HG03039 (cell line): Measurements from ENCODE around the gene TAF15.

Experiments
- ATAC-seq: cut with Tn5 transposase; IDR thresholded peaks from one replicate; pipeline ENCODE4 v1.9.1; 2021; ENCODE audit warnings: mild to moderate bottlenecking, moderate library complexity; ENCODE audit not compliant: unreplicated experiment

Gene TAF15

GRCh38 chr17:35817196-35817595 lies 7.9 kb downstream of the TAF15 start:
- ATAC-seq = no peak

DNA sequence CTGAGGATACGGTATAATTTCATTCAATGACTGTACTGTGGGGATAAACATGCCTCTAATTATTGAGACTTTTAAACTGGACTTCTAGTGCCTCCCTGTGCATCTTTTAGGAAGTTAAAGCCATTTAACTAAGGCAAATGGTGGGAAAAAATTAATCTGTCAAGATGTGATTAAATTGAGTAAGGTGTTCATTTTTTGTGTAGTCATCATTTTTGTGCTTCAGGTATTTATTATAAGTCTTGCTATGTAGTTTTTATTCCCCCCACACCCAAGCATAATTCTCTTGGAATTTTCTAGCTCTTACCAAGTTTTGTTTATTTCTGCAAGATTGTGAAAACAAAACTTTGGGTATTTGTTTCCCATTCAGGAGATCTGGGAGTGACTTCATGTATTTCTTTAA lies 10.2 kb downstream of the TAF15 start:
- ATAC-seq = no peak

DNA sequence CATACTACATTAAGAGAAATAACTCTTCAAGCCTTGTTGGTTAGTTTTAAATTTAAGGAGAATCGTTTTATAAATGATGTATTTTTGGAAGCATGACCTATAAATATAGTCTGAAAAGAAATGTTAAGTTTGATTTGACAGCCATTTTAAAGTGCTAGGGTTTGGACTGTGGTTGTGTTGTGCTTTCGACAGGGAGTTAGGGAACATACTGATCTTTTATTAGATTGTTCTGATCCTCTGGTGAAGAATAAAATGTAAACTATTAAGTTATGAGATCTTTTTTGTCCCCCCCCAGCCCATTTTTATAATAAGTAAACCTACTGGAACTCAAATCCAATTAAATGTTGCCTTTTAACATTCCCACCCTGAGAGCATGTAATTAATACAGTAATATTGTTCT lies 12.0 kb downstream of the TAF15 start:
- ATAC-seq = no peak

- ATAC-seq = no peak
Observed at GRCh38 chr17:35825206-35825605, 15.9 kb downstream of the TAF15 start.

DNA sequence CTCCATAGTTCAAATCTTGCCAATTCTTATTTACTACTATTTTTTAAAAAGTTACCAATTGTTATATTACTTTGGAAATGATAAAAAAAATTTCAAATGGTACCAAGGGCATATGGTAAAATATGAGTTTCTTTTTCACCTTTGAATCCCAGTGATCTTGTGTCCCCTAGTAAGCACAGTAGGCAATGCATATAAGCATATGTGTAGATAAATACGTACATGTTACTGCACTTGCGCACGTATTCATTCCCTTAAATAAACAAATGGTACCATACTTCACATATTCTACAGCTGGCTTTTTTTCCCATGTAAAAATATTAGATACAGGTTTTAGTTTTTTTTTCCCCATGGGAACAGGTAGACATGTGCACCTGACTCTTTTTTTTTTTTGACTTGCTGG lies 31.8 kb downstream of the TAF15 start:
- no peak for ATAC-seq

- ATAC-seq = no peak
Observed at GRCh38 chr17:35841505-35841904, 32.2 kb downstream of the TAF15 start.

- ATAC-seq = no peak
Observed at GRCh38 chr17:35842239-35842638, 33.0 kb downstream of the TAF15 start.

- ATAC-seq = no peak
Observed at GRCh38 chr17:35843698-35844097, 34.4 kb downstream of the TAF15 start.

GRCh38 chr17:35844547-35844946 lies 35.3 kb downstream of the TAF15 start:
- no peak for ATAC-seq

GRCh38 chr17:35846055-35846809 lies 36.9 kb downstream of the TAF15 start:
- ATAC-seq = no peak

DNA sequence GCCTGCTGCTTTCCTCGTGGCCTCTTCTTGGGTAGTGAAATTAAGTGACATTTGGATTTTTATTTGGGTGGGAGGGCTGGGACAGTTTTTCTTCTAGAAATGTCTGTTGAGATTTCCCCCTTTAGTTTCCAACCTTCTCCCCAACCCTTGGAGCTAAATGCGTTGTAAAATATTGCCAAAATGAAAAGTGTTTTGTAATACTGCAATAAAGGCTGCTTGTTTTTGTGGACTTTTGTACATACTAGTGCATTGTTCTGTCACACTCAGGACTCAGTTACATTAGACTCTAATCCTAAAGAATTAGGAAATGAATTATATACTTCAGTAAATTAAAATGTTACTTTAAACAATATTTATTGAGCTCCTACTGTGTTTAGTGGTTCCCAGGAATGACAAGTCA lies 37.7 kb downstream of the TAF15 start:
- no peak for ATAC-seq

- ATAC-seq = no peak
Observed at GRCh38 chr17:35847633-35848373, 38.5 kb downstream of the TAF15 start.

GRCh38 chr17:35849469-35850348 lies 40.4 kb downstream of the TAF15 start:
- no peak for ATAC-seq

GRCh38 chr17:35855965-35856364 lies 46.7 kb downstream of the TAF15 start:
- no peak for ATAC-seq

GRCh38 chr17:35856603-35857002 lies 47.3 kb downstream of the TAF15 start:
- ATAC-seq = no peak

GRCh38 chr17:35864853-35865252 lies 55.6 kb downstream of the TAF15 start:
- ATAC-seq = no peak

DNA sequence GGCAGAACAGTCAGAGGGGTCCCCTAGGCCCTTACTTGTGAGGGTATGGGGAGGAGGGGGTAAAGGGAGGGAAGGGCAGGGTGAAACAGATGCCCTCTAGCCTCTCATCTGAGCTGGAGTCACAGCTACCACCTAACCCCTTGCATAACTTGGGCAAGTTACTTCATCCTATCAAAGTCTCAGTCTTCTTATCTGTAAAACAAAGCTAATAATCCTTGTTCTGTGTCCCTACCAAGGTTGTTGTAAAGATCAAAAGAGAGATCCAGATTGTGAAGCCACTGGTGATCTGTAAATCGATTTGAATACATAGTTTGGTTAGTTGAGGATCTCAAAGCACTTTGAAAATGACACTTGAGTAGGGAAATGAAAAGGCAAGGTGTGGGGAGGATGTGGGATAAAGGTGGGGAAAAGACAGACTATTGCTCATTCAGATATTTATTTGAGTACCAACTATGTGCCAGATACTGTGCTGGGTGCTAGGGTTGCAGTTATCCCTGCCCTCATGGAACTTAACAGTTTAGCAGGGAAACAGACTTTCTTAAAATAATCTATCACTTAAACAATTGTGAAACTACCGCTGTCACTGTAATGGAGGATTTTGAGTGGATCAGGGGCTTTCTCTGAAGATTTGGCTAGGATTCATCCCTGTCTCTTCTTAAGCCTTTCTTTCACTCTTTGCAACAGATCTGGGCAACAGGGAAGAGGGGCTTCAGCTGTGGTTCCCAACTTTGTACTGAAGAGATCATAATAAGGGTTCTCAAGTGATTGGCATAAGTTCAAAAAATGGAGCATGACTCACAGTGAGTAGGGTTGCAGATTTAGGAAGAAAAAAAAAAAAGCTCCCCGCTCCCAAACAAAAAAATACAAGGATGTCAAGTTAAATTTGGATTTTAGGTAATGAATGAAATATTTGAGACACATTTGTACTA lies 56.4 kb downstream of the TAF15 start:
- no peak for ATAC-seq

DNA sequence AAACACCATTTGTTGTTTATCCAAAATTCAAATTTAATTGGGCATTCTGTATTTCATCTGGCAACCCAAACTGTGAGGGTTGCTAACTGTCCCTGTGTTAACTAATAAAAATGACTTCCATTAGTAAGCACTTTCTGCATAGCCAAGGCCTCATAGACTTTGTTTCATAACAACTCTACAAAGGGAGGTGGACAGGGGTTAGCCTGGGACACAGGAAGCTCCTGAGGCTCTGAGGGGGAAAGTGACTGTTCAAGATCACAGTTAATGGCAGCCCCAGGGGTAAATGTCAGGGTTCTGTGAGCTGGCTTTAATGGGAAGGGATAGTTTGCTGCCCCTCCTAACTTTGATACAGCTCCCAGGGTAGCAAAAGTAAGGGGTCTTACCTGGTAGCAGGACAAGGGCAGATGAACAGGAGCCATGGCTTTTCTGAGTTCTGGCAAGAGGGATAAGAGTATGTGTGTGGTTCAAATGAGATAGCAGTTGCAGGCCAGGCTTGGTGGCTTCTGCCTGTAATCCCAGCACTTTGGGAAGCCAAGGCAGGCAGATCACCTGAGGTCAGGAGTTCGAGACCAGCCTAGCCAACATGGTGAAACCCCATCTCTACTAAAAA lies 57.2 kb downstream of the TAF15 start:
- no peak for ATAC-seq

GRCh38 chr17:35867574-35867973 lies 58.3 kb downstream of the TAF15 start:
- no peak for ATAC-seq

DNA sequence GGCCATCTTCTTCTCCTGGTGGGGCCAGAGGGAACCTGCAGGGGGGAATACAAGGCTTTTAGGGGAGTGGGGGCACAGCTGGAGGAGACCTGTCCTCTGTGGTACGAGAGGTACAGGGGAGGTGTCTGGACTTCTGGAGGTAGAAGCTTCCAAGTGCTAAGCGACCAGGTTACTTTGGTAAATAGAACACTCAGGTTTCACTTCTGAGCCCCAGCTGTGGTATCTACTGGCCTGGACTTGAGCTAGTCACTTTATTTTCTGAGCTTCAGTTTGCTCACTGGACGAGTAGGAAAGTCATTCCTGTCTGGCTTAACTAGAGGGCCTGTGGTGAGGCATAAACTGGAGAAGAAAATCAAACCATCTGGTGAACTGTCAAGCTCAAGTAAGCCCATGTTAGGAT lies 59.5 kb downstream of the TAF15 start, which contains the start of gene HEATR9:
Gene HEATR9, minus strand, starts transcription at position 155 of the 400 bp plus-strand sequence. Its CDS starts 149 bp downstream, at position 6.
- no peak for ATAC-seq
